KMS-11 (cell line): Measurements from ENCODE around the gene LRRC40.
"Not testable (repeated sequence)": the region's sequence is repeated elsewhere in the genome, so short reads cannot be mapped to it uniquely, and the experiment has no call there.

Experiments used
- H2AFZ ChIP-seq: fragments of 200-600 bp; sonication (generic); 2 replicates; pipeline ENCODE4 v1.6.1; 2016; ENCODE audit warnings: antibody characterized with exemption, mixed run types, low read depth
- H3K27ac ChIP-seq: fragments of 200-600 bp; sonication (generic); 2 replicates; pipeline ENCODE4 v1.6.1; 2016; ENCODE audit warnings: mild to moderate bottlenecking, mixed run types
- H3K27me3 ChIP-seq: fragments of 200-600 bp; sonication (generic); 2 replicates; pipeline ENCODE4 v1.6.1; 2017; ENCODE audit warnings: mild to moderate bottlenecking, low read depth, mixed run types, moderate library complexity; ENCODE audit not compliant: insufficient read depth
- H3K36me3 ChIP-seq: fragments of 200-600 bp; sonication (generic); 2 replicates; pipeline ENCODE4 v1.6.1; 2017; ENCODE audit warnings: mild to moderate bottlenecking, mixed run types; ENCODE audit not compliant: insufficient read depth
- H3K4me1 ChIP-seq: fragments of 200-600 bp; sonication (generic); 2 replicates; pipeline ENCODE4 v1.6.1; 2016; ENCODE audit warnings: mild to moderate bottlenecking, low read depth, mixed run types; ENCODE audit not compliant: poor library complexity, severe bottlenecking
- H3K4me2 ChIP-seq: fragments of 200-600 bp; sonication (generic); 2 replicates; pipeline ENCODE4 v1.7.0; 2016; ENCODE audit warnings: mild to moderate bottlenecking, mixed run types
- H3K4me3 ChIP-seq: fragments of 200-600 bp; sonication (generic); IDR thresholded peaks from 2 replicates; pipeline ENCODE4 v1.6.1; 2017; ENCODE audit warnings: low read depth, low read length, mixed read lengths; ENCODE audit not compliant: insufficient read depth
- H3K79me2 ChIP-seq: fragments of 200-600 bp; sonication (generic); 2 replicates; pipeline ENCODE4 v1.6.1; 2016; ENCODE audit warnings: low read depth, mixed run types; ENCODE audit not compliant: insufficient read depth
- H3K9ac ChIP-seq: fragments of 200-600 bp; sonication (generic); 2 replicates; pipeline ENCODE4 v1.6.1; 2016; ENCODE audit warnings: mild to moderate bottlenecking, mixed run types
- H4K20me1 ChIP-seq: fragments of 200-600 bp; sonication (generic); 2 replicates; pipeline ENCODE4 v1.6.1; 2016; ENCODE audit warnings: mild to moderate bottlenecking, mixed run types; ENCODE audit not compliant: insufficient read depth
- CTCF ChIP-seq: fragments of 200-600 bp; sonication (generic); conservative IDR thresholded peaks from 2 replicates; pipeline ENCODE4 v1.6.1; 2017; ENCODE audit warnings: low read depth, mild to moderate bottlenecking, antibody characterized with exemption, low read length, moderate library complexity, mixed read lengths

The LRRC40 gene

GRCh38 chr1:70195342-70195741, 10.0 kb downstream of the LRRC40 start:
- Histone ChIP-seq H2AFZ (no peak overlapping the region), H3K36me3 (no peaks in the 10 kb centered on the region), H3K4me3 (no peak overlapping the region), H3K4me2 (no peak overlapping the region), H3K27ac (no peak overlapping the region), H3K27me3 (no peaks in the 10 kb centered on the region), H3K9ac (no peak overlapping the region), H4K20me1 (no peaks in the 10 kb centered on the region), H3K4me1 (no peaks in the 10 kb centered on the region), H3K79me2 (peaks cover 9% of the 10 kb centered on the region; the same call in 1 of the 2 replicates)
- TF ChIP-seq CTCF = no peak

- Histone ChIP-seq H4K20me1 (no peaks in the 10 kb centered on the region), H3K27me3 (no peaks in the 10 kb centered on the region), H3K79me2 (peaks cover 9% of the 10 kb centered on the region; the same call in 1 of the 2 replicates)
These were observed 10.8 kb downstream of the LRRC40 start for GRCh38 chr1:70194601-70195000.

GRCh38 chr1:70192446-70192845, 12.9 kb downstream of the LRRC40 start:
- not testable (repeated sequence) for H3K36me3 ChIP-seq, H3K4me3 ChIP-seq, H3K79me2 ChIP-seq, H4K20me1 ChIP-seq, H3K27ac ChIP-seq, H3K4me1 ChIP-seq, H3K4me2 ChIP-seq, H2AFZ ChIP-seq, H3K27me3 ChIP-seq, H3K9ac ChIP-seq

More at GRCh38 chr1:70194601-70195000, 10.8 kb downstream of the LRRC40 start:
- Histone ChIP-seq H3K4me3 (no peak overlapping the region), H3K4me2 (no peak overlapping the region), H3K27ac (no peak overlapping the region), H3K36me3 (no peaks in the 10 kb centered on the region), H3K4me1 (no peaks in the 10 kb centered on the region), H3K9ac (no peak overlapping the region), H2AFZ (no peak overlapping the region)
- TF ChIP-seq CTCF = no peak

- Histone ChIP-seq H3K4me2 (no peak overlapping the region), H3K4me3 (no peak overlapping the region), H3K27me3 (no peaks in the 10 kb centered on the region), H2AFZ (no peak overlapping the region), H3K4me1 (no peaks in the 10 kb centered on the region), H3K9ac (no peak overlapping the region), H3K79me2 (peaks cover 5% of the 10 kb centered on the region; the same call in 1 of the 2 replicates), H3K36me3 (no peaks in the 10 kb centered on the region), H4K20me1 (no peaks in the 10 kb centered on the region), H3K27ac (no peak overlapping the region)
- TF ChIP-seq CTCF = no peak
These were observed 15.2 kb downstream of the LRRC40 start for GRCh38 chr1:70190180-70190579.

GRCh38 chr1:70188522-70188921, 16.9 kb downstream of the LRRC40 start:
- Histone ChIP-seq H3K4me1 (no peaks in the 10 kb centered on the region), H3K9ac (no peak overlapping the region), H3K36me3 (no peaks in the 10 kb centered on the region), H2AFZ (no peak overlapping the region), H3K27ac (no peak overlapping the region), H3K4me3 (no peak overlapping the region), H3K79me2 (peaks cover 5% of the 10 kb centered on the region; the same call in 1 of the 2 replicates), H3K4me2 (no peak overlapping the region), H4K20me1 (no peaks in the 10 kb centered on the region), H3K27me3 (no peaks in the 10 kb centered on the region)
- no peak for TF ChIP-seq CTCF

- H3K36me3 ChIP-seq, H4K20me1 ChIP-seq, H3K4me3 ChIP-seq, H3K4me1 ChIP-seq, H3K27ac ChIP-seq, H3K27me3 ChIP-seq, H2AFZ ChIP-seq, H3K9ac ChIP-seq, H3K4me2 ChIP-seq, H3K79me2 ChIP-seq: not testable (repeated sequence)
These were observed 20.2 kb downstream of the LRRC40 start for GRCh38 chr1:70185181-70185580.
